Ovary (tissue), 9 donors: ENCODE data around the gene PTGES2. TPM values are rescaled to one million over a fixed set of nuclear protein-coding genes. Genes with fewer than 3 reads are reported as not detected.

Source experiments
- DNase-seq, 5 donors: peaks; one replicate each; pipeline ENCODE4 v3.0.0-alpha.2; 2019 to 2020
- H3K27ac ChIP-seq, 2 donors: fragments of 200-600 bp; one replicate each; pipeline versions ENCODE4 v1.5.1 to v1.8.0; 2019 to 2022
- H3K27me3 ChIP-seq: fragments of 200-600 bp; one replicate; pipeline ENCODE4 v1.8.0; 2022
- H3K36me3 ChIP-seq: fragments of 200-600 bp; sonication (generic); one replicate; pipeline ENCODE4 v1.5.1; 2019
- H3K4me1 ChIP-seq: one replicate; pipeline ENCODE4 v1.8.1; 2013; ENCODE audit warnings: mild to moderate bottlenecking, moderate library complexity; ENCODE audit not compliant: insufficient read depth
- H3K4me3 ChIP-seq: fragments of 200-600 bp; sonication (generic); one replicate; pipeline ENCODE4 v1.5.1; 2017
- H3K9me3 ChIP-seq, 2 donors: fragments of 200-600 bp in 1 of 2; sonication (generic) in 1 of 2; one replicate each; pipeline versions ENCODE4 v1.5.1 to v1.8.1; 2013 to 2019; ENCODE audit warnings: mild to moderate bottlenecking in 1 of 2, moderate library complexity in 1 of 2
- CTCF ChIP-seq, 3 donors: fragments of 450-650 bp in 2 of 3; fragments of 200-600 bp in 1 of 3; IDR thresholded peaks; one replicate each; pipeline versions ENCODE4 v1.5.1 to v1.8.0; 2016 to 2022; ENCODE audit warnings: antibody characterized with exemption in 3 of 3, mild to moderate bottlenecking in 1 of 3
- EP300 ChIP-seq: sonication (generic); formaldehyde crosslinking; IDR thresholded peaks from one replicate; pipeline ENCODE4 v1.6.1; 2017; ENCODE audit warnings: antibody characterized with exemption
- POLR2A ChIP-seq: fragments of 450-650 bp; IDR thresholded peaks from one replicate; pipeline ENCODE4 v1.6.1; 2017; ENCODE audit warnings: antibody characterized with exemption, mild to moderate bottlenecking, moderate library complexity
- WGBS, 3 donors: extraction: QIAGEN DNeasy Blood & Tissue Kit in 1 of 3; methylation state at CpG; one replicate each; pipeline versions ENCODE4 v1.1.5 to v1.1.7; 2013 to 2017; 5-methylcytosine and 5-hydroxymethylcytosine counted together
- intact Hi-C, 4 donors: fragments of 100-400 bp; cut with DNase I; formaldehyde crosslinking; loops; one replicate each; pipeline versions ENCODE4 v1.11.0 to v1.15.1; 2022 to 2023
- polyA plus RNA-seq, 2 donors: library from polyadenylated mRNA; stranded (reverse); fragments of 200-250 nt in 1 of 2; fragments of 350-450 nt in 1 of 2; fragmentation: Illumina TruSeq in 1 of 2; extraction: RNeasy Lipid Tissue Mini Kit (QIAGEN cat#74804) in 1 of 2; gene quantifications; one replicate each; pipeline ENCODE4 v1.2.3, GENCODE V29; 2013 to 2014
- total RNA-seq, 7 donors: library from RNA; depleted of rRNA in 2 of 7; stranded (reverse); fragments of >200 nt in 2 of 7; fragmentation: NEBNext Ultra II Directional in 3 of 7; extraction: Animal tissue kit (Norgen Biotek cat#: 25700) in 3 of 7; gene quantifications; one replicate each; pipeline versions ENCODE4 v1.1.0 to v1.2.4, GENCODE V29; 2016 to 2023
- donor health status: DM: no; HTN: no; CAD: no; lungs with moderate emphysema.
- donor health status: DM: no; HTN: no; CAD: no.
- donor health status: Bipolar disorder and iron deficiency.
- donor health status: DM: yes; HTN: yes; CAD: no.
- donor health status: DM: no; HTN: no; CAD: no.
- donor health status: DM: yes; HTN: yes; CAD: no.

Gene PTGES2
- total and polyA plus RNA-seq, 9 donors, result 19.6 to 69.5 (median 59.0) TPM

- H3K27ac ChIP-seq, result no peak overlapping the region
- no peaks in the 10 kb centered on the region for H3K27me3 ChIP-seq
- H3K9me3 ChIP-seq, result no peaks in the 10 kb centered on the region
- H3K36me3 ChIP-seq, result no peaks in the 10 kb centered on the region
- whole genome bisulfite sequencing, 3 donors, result 68 to 73% (median 70%) methylated on average over 15 of the region's 15 CpGs
- intact Hi-C loops, result loop anchor here in 3 of 4 donors (5.0 to 10.0 kb wide), 2 partner anchors 74 to 177 kb away; no protein-coding TSS in a partner anchor
- TF ChIP-seq EP300 (no peak), POLR2A (no peak)
- H3K4me3 ChIP-seq, result no peak overlapping the region
- peak in 3 of 5 donors; percentile 15 to 36 (median 17) for DNase-seq
- H3K4me1 ChIP-seq, result peaks cover 4% of the 10 kb centered on the region
Measured at GRCh38 chr9:128118971-128119665, 8.4 kb downstream of the PTGES2 start.

- WGBS, 3 donors, result 37 to 49% (median 44%) methylated on average over 3 of the region's 3 CpGs
- intact Hi-C loops, result loop anchor here in 3 of 4 donors (5.0 to 10.0 kb wide), 2 partner anchors 74 to 176 kb away; no protein-coding TSS in a partner anchor
- H3K27me3 ChIP-seq, result no peaks in the 10 kb centered on the region
- H3K36me3 ChIP-seq, result no peaks in the 10 kb centered on the region
- no peak for TF ChIP-seq POLR2A
- no peak for TF ChIP-seq EP300
- no peak for TF ChIP-seq CTCF (IDR thresholded peaks at IDR 0.05)
- peaks cover 4% of the 10 kb centered on the region for H3K4me1 ChIP-seq
- no peaks in the 10 kb centered on the region for H3K9me3 ChIP-seq
- peak in 1 of 5 donors; percentile 17 for DNase-seq
- no peak overlapping the region for H3K27ac ChIP-seq
- H3K4me3 ChIP-seq, result no peak overlapping the region
Measured at GRCh38 chr9:128118472-128118857, 9.1 kb downstream of the PTGES2 start.

- peak; percentile 91 to 98 (median 98) for DNase-seq
- Histone ChIP-seq H3K27ac (no peak overlapping the region), H3K9me3 (no peaks in the 10 kb centered on the region), H3K4me1 (peaks cover 4% of the 10 kb centered on the region), H3K27me3 (no peaks in the 10 kb centered on the region), H3K4me3 (no peak overlapping the region), H3K36me3 (no peaks in the 10 kb centered on the region)
- WGBS, 3 donors, result 9 to 11% (median 10%) methylated on average over 27 of the region's 27 CpGs
- TF ChIP-seq EP300, result no peak
- TF ChIP-seq POLR2A, result peak; percentile 45
- TF ChIP-seq CTCF (IDR thresholded peaks at IDR 0.05), result peak; percentile 100
- intact Hi-C loops, result loop anchor here (1.0 to 10.0 kb wide), 3 partner anchors 73 to 176 kb away; no protein-coding TSS in a partner anchor
Measured at GRCh38 chr9:128117613-128118471, 9.7 kb downstream of the PTGES2 start.

- TF ChIP-seq EP300, result no peak
- Histone ChIP-seq H3K9me3 (no peaks in the 10 kb centered on the region), H3K36me3 (no peaks in the 10 kb centered on the region), H3K27ac (no peak overlapping the region), H3K4me1 (peaks cover 4% of the 10 kb centered on the region), H3K4me3 (no peak overlapping the region), H3K27me3 (no peaks in the 10 kb centered on the region)
- peak in 4 of 5 donors; percentile 17 to 38 (median 24) for DNase-seq
- intact Hi-C loops, result loop anchor here (1.0 to 10.0 kb wide), 3 partner anchors 72 to 174 kb away; no protein-coding TSS in a partner anchor
- WGBS, 3 donors, result 76 to 84% (median 83%) methylated on average over 16 of the region's 16 CpGs
Measured at GRCh38 chr9:128116104-128117083, 11.1 kb downstream of the PTGES2 start.
